PFSK-1 (cell line): ENCODE measurements around the gene C20orf141.

Experiments
- FOXP2 ChIP-seq: optimal IDR thresholded peaks from 2 replicates; pipeline ENCODE3; 2011; ENCODE audit warnings: borderline replicate concordance, control low read depth, inconsistent platforms; ENCODE audit not compliant: insufficient read depth; ENCODE audit errors: extremely low read length, extremely low read depth
- POLR2AphosphoS5 ChIP-seq: IDR thresholded peaks from 2 replicates; pipeline ENCODE4 v1.6.1; 2012; ENCODE audit warnings: low read depth, mild to moderate bottlenecking, control low read depth, low read length, moderate library complexity
- REST ChIP-seq, 2 experiments: IDR thresholded peaks; 2 replicates each; pipeline versions ENCODE4 v1.6.1 to v1.8.0; 2011 to 2012; ENCODE audit warnings: low read depth in 2 of 2, low read length in 2 of 2, control low read depth in 1 of 2, inconsistent platforms in 1 of 2, mild to moderate bottlenecking in 1 of 2, moderate library complexity in 1 of 2; ENCODE audit not compliant: insufficient read depth in 1 of 2
- SIN3A ChIP-seq: IDR thresholded peaks from 2 replicates; pipeline ENCODE4 v1.6.1; 2012; ENCODE audit warnings: mild to moderate bottlenecking, low read length, moderate library complexity, borderline replicate concordance; ENCODE audit not compliant: insufficient read depth
- TAF1 ChIP-seq: IDR thresholded peaks from 2 replicates; pipeline ENCODE4 v1.6.1; 2012; ENCODE audit warnings: low read length, control low read depth, borderline replicate concordance; ENCODE audit not compliant: insufficient read depth

DNA sequence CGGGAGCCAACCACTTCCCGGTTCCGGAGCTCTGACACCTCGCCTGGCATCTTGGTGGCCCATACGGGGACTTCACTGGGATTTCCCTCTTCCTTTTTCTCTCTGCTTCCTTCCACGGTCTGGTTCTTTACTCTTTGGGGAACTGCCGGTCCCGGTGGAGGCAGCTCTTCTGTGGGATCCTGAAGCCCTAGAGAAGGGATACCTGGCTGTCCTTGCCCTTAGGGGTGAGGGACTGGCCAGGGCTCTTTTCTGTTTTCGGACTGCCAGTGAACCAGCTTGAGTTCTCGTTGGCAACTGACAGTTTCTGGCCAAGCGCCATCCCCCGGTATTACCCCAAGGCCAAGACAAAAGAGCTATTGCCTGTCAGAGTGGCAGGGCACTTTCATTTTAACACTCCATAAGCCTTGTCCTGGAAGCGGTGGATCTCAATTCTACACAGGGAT lies 13.5 kb upstream of the C20orf141 start:
- no peak for TF ChIP-seq POLR2AphosphoS5
- no peak for TF ChIP-seq REST (IDR thresholded peaks at IDR 0.05; ENCODE audit: insufficient read depth in 1 of 2, low read depth in 2 of 2, low read length in 2 of 2)
- no peak for TF ChIP-seq TAF1
- no peak for TF ChIP-seq FOXP2
- TF ChIP-seq SIN3A: no peak
